HepG2 (cell line): ENCODE results near the gene SSTR5. TPM values are rescaled to one million over a fixed set of nuclear protein-coding genes. Genes with fewer than 3 reads are reported as not detected.
A peak's percentile ranks its signal among the peaks of the same experiment; 100 is the strongest.

ENCODE experiments used
- IRX3 ChIP-seq: sonication (generic); formaldehyde crosslinking; IDR thresholded peaks from 2 replicates; pipeline ENCODE4 v1.8.1; 2023; ENCODE audit warnings: mild to moderate bottlenecking, low read depth, missing genetic modification reagents, borderline replicate concordance
- PAF1 ChIP-seq: IDR thresholded peaks from 2 replicates; pipeline ENCODE4 v1.6.1; 2016; ENCODE audit warnings: missing genetic modification reagents, missing compliant biosample characterization
- PBX2 ChIP-seq: IDR thresholded peaks from 2 replicates; pipeline ENCODE4 v1.6.1; 2016; ENCODE audit warnings: control low read depth
- TCF12 ChIP-seq, 2 experiments: fragments of 450-650 bp in 1 of 2; sonication (generic) in 1 of 2; formaldehyde crosslinking in 1 of 2; IDR thresholded peaks; 2 replicates each; pipeline versions ENCODE4 v1.6.1 to v1.8.0; 2017 to 2022; ENCODE audit warnings: antibody characterized with exemption in 1 of 2, mild to moderate bottlenecking in 1 of 2, missing genetic modification reagents in 1 of 2, moderate library complexity in 1 of 2
- TCF7L2 ChIP-seq: IDR thresholded peaks from 2 replicates; pipeline ENCODE4 v1.6.1; 2011; ENCODE audit warnings: mild to moderate bottlenecking, low read depth, low read length, moderate library complexity
- TOE1 ChIP-seq: sonication (generic); formaldehyde crosslinking; IDR thresholded peaks from 2 replicates; pipeline ENCODE4 v1.4.0; 2020; ENCODE audit warnings: mild to moderate bottlenecking, missing genetic modification reagents
- ZHX1 ChIP-seq: sonication (generic); formaldehyde crosslinking; IDR thresholded peaks from 2 replicates; pipeline ENCODE4 v1.8.1; 2022; ENCODE audit warnings: low read depth, mild to moderate bottlenecking, missing genetic modification reagents
- ZNF281 ChIP-seq: sonication (generic); formaldehyde crosslinking; IDR thresholded peaks from 2 replicates; pipeline ENCODE4 v1.4.0; 2020; ENCODE audit warnings: missing genetic modification reagents, borderline replicate concordance
- ZNF512B ChIP-seq: sonication (generic); formaldehyde crosslinking; IDR thresholded peaks from 2 replicates; pipeline ENCODE4 v1.5.1; 2020; ENCODE audit warnings: missing genetic modification reagents, mild to moderate bottlenecking, borderline replicate concordance
- polyA plus RNA-seq, 8 experiments: library from polyadenylated mRNA; depleted of rRNA in 3 of 8; stranded (reverse) in 7 of 8; unstranded in 1 of 8; fragments of >200 nt; fragmentation: Illumina TruSeq in 4 of 8; extraction: Trizol in 4 of 8; gene quantifications; 2 replicates each; pipeline versions ENCODE4 v1.2.1 to v1.2.3, GENCODE V29; 2011 to 2016; ENCODE audit warnings: low read depth in 4 of 8, missing spikeins in 1 of 8, mixed read lengths in 1 of 8; ENCODE audit not compliant: insufficient read depth in 1 of 8
- total RNA-seq, 5 experiments: library from RNA; depleted of rRNA; stranded (reverse); fragments of >200 nt; fragmentation: Illumina TruSeq; extraction: Trizol; gene quantifications; 2 replicates each; pipeline ENCODE4 v1.2.3, GENCODE V29; 2016; ENCODE audit warnings: low read depth in 1 of 5

SSTR5 gene
- total and polyA plus RNA-seq, 2 of the 13 experiments (the other 11 are each of a cell fraction or from before 2014, with no cell fraction given) = 0.20 to 0.49 TPM

- TF ChIP-seq ZNF281 = no peak
- no peak for TF ChIP-seq TCF12 (IDR thresholded peaks at IDR 0.05)
- no peak for TF ChIP-seq TCF12 (CRISPR knock-in tag; IDR thresholded peaks at IDR 0.05)
- no peak for TF ChIP-seq PBX2 (CRISPR knock-in tag)
- no peak for TF ChIP-seq ZNF512B (CRISPR knock-in tag)
- peak; percentile 83; the same call in 1 of the 2 replicates for TF ChIP-seq IRX3
- TF ChIP-seq TCF7L2 = no peak
- no peak for TF ChIP-seq TOE1 (CRISPR knock-in tag)
- TF ChIP-seq PAF1 (CRISPR knock-in tag) = no peak
- TF ChIP-seq ZHX1 (CRISPR knock-in tag) = peak; percentile 80
Observed at GRCh38 chr16:1089822-1090619, 17.5 kb downstream of the SSTR5 start (continued).
